Sigmoid colon (tissue), 4 donors: Measurements from ENCODE around the gene CNTN1.

Experiments used
- EP300 ChIP-seq, 4 donors: sonication (generic); formaldehyde crosslinking; IDR thresholded peaks; one replicate each; pipeline ENCODE4 v1.6.1; 2017; ENCODE audit warnings: antibody characterized with exemption in 4 of 4
- TF ChIP-seq, protein P1 (sequence below), 4 experiments: fragments of 450-650 bp in 3 of 4; fragments of 200-600 bp in 1 of 4; IDR thresholded peaks; one replicate each; pipeline ENCODE4 v1.5.1; 2016 to 2019; ENCODE audit warnings: antibody characterized with exemption in 4 of 4, mild to moderate bottlenecking in 3 of 4, moderate library complexity in 2 of 4

DNA sequence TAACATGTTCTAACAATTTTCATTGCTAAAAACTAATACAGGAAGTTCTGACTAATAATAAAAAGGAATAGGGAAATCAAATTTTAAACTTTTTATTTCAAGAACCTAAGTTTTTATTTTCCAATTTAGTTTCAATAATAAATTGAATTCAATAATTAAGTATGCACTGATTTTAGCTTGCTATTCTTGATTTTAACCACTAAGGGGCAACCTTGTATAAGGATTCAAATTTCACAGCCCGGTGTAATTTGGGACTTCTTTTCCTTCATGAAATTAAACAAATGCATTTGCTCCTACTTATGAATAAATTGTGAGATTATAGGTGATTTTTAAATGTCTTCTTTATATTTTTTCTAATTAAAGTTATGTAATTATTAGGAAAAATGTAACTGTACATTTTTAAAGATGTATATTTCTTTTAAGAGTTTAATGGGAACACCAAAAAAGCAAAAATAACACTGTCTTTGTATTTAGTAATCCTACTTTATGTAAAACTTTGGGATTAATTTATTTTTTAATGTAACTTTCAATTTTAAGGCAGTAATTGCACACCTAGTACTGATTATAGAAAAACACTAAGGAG, 254.5 kb downstream of the CNTN1 start:
- TF ChIP-seq, protein P1, sequence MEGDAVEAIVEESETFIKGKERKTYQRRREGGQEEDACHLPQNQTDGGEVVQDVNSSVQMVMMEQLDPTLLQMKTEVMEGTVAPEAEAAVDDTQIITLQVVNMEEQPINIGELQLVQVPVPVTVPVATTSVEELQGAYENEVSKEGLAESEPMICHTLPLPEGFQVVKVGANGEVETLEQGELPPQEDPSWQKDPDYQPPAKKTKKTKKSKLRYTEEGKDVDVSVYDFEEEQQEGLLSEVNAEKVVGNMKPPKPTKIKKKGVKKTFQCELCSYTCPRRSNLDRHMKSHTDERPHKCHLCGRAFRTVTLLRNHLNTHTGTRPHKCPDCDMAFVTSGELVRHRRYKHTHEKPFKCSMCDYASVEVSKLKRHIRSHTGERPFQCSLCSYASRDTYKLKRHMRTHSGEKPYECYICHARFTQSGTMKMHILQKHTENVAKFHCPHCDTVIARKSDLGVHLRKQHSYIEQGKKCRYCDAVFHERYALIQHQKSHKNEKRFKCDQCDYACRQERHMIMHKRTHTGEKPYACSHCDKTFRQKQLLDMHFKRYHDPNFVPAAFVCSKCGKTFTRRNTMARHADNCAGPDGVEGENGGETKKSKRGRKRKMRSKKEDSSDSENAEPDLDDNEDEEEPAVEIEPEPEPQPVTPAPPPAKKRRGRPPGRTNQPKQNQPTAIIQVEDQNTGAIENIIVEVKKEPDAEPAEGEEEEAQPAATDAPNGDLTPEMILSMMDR (IDR thresholded peaks at IDR 0.05), result peak; percentile 46 to 66 (median 58)
- TF ChIP-seq EP300 (IDR thresholded peaks at IDR 0.05), result no peak
